Measurements from ENCODE around the gene FBXO41. TPM values are rescaled to one million over a fixed set of nuclear protein-coding genes. Genes with fewer than 3 reads are reported as not detected.

FBXO41 gene, protein sequence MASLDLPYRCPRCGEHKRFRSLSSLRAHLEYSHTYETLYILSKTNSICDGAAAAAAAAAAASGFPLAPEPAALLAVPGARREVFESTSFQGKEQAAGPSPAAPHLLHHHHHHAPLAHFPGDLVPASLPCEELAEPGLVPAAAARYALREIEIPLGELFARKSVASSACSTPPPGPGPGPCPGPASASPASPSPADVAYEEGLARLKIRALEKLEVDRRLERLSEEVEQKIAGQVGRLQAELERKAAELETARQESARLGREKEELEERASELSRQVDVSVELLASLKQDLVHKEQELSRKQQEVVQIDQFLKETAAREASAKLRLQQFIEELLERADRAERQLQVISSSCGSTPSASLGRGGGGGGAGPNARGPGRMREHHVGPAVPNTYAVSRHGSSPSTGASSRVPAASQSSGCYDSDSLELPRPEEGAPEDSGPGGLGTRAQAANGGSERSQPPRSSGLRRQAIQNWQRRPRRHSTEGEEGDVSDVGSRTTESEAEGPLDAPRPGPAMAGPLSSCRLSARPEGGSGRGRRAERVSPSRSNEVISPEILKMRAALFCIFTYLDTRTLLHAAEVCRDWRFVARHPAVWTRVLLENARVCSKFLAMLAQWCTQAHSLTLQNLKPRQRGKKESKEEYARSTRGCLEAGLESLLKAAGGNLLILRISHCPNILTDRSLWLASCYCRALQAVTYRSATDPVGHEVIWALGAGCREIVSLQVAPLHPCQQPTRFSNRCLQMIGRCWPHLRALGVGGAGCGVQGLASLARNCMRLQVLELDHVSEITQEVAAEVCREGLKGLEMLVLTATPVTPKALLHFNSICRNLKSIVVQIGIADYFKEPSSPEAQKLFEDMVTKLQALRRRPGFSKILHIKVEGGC
- total RNA-seq = 10 to 100 TPM; 11.5 to 16.4 (median 13.8) TPM
- total RNA-seq (2013) = 7.4 TPM

- Histone ChIP-seq H3K4me3 (ENCODE audit: low read length) (peak within 1 kb of the TSS; percentile 63), H3K27ac (ENCODE audit: low read length) (peak within 1 kb of the TSS; percentile 57), H3K4me1 (ENCODE audit: control insufficient read depth, insufficient read depth, low read length) (peaks cover 22% of the 10 kb centered on the region), H3K36me3 (ENCODE audit: control insufficient read depth, insufficient read depth, low read length) (no peaks in the 10 kb centered on the region), H3K9me3 (ENCODE audit: control insufficient read depth, insufficient read depth, low read length) (no peaks in the 10 kb centered on the region), H3K27me3 (ENCODE audit: control insufficient read depth, insufficient read depth, low read length) (peaks cover 2% of the 10 kb centered on the region)
- H3K4me3 Mint-ChIP-seq = peak within 1 kb of the TSS; percentile 78
- intact Hi-C loops (cut with micrococcal nuclease) = loop anchor here (1.0 kb wide), 1 partner anchor 9 kb away; the partner anchor contains the start of gene EGR4
- peaks cover 12 to 22% of the 10 kb centered on the region in 2 donors for H3K4me1 Mint-ChIP-seq
- no peaks in the 10 kb centered on the region for H3K36me3 Mint-ChIP-seq
- no peaks in the 10 kb centered on the region for H3K9me3 Mint-ChIP-seq
- H3K27me3 Mint-ChIP-seq (ENCODE audit: low read depth in 2 of 2) = peaks cover 16 to 18% of the 10 kb centered on the region in 2 donors
- under 1% methylated on average over 66 of the region's 69 CpGs for WGBS (ENCODE audit: insufficient coverage)
- peak within 1 kb of the TSS in 1 of 2 donors; percentile 16 for H3K27ac Mint-ChIP-seq
- DNase-seq = peak; percentile 39 to 81
- peak; percentile 77 to 86 (median 83) for ATAC-seq
- TF ChIP-seq CTCF (IDR thresholded peaks at IDR 0.05) = no peak
Measured at GRCh38 chr2:73284296-73285158, at the start of gene FBXO41. FBXO41 (minus strand) TSS chr2:73284478; CDS start chr2:73269630, 14,848 bp downstream.

- no peak overlapping the region for H3K4me3 Mint-ChIP-seq
- intact Hi-C loops (cut with micrococcal nuclease) = no loop called here
- no CpG with 5 or more reads among the region's 2 CpGs for WGBS (ENCODE audit: insufficient coverage)
Measured at GRCh38 chr2:73334045-73334444, 49.8 kb upstream of the FBXO41 start.

GRCh38 chr2:73333564-73333963 lies 49.3 kb upstream of the FBXO41 start:
- intact Hi-C loops (cut with micrococcal nuclease) = no loop called here
- peaks cover 5 to 6% of the 10 kb centered on the region in 2 donors for H3K4me1 Mint-ChIP-seq
- peaks cover 16% of the 10 kb centered on the region for H3K36me3 Mint-ChIP-seq
- peaks cover 0 to 5% of the 10 kb centered on the region in 2 donors for H3K9me3 Mint-ChIP-seq
- no peak for TF ChIP-seq CTCF (IDR thresholded peaks at IDR 0.05)
- no peak overlapping the region for H3K27ac Mint-ChIP-seq
- Histone ChIP-seq H3K36me3 (ENCODE audit: control insufficient read depth, insufficient read depth, low read length) (no peaks in the 10 kb centered on the region), H3K27me3 (ENCODE audit: control insufficient read depth, insufficient read depth, low read length) (no peaks in the 10 kb centered on the region), H3K4me3 (ENCODE audit: low read length) (no peak overlapping the region), H3K4me1 (ENCODE audit: control insufficient read depth, insufficient read depth, low read length) (no peaks in the 10 kb centered on the region), H3K27ac (ENCODE audit: low read length) (no peak overlapping the region), H3K9me3 (ENCODE audit: control insufficient read depth, insufficient read depth, low read length) (peaks cover 3% of the 10 kb centered on the region)
- H3K4me3 Mint-ChIP-seq = no peak overlapping the region
- ATAC-seq (no peak), DNase-seq (no peak)
- peaks cover 11 to 64% of the 10 kb centered on the region in 2 donors for H3K27me3 Mint-ChIP-seq (ENCODE audit: low read depth in 2 of 2)

More at GRCh38 chr2:73334045-73334444, 49.8 kb upstream of the FBXO41 start:
- peaks cover 0 to 5% of the 10 kb centered on the region in 2 donors for H3K9me3 Mint-ChIP-seq
- DNase-seq (no peak), ATAC-seq (no peak)
- peaks cover 8 to 59% of the 10 kb centered on the region in 2 donors for H3K27me3 Mint-ChIP-seq (ENCODE audit: low read depth in 2 of 2)
- peaks cover 16% of the 10 kb centered on the region for H3K36me3 Mint-ChIP-seq
- H3K4me1 ChIP-seq (ENCODE audit: control insufficient read depth, insufficient read depth, low read length) = no peaks in the 10 kb centered on the region
- H3K27ac Mint-ChIP-seq = no peak overlapping the region
- peaks cover 5 to 6% of the 10 kb centered on the region in 2 donors for H3K4me1 Mint-ChIP-seq
- no peaks in the 10 kb centered on the region for H3K27me3 ChIP-seq (ENCODE audit: control insufficient read depth, insufficient read depth, low read length)
- no peak for TF ChIP-seq CTCF (IDR thresholded peaks at IDR 0.05)
- H3K27ac ChIP-seq (ENCODE audit: low read length) = no peak overlapping the region
- H3K36me3 ChIP-seq (ENCODE audit: control insufficient read depth, insufficient read depth, low read length) = no peaks in the 10 kb centered on the region
- H3K4me3 ChIP-seq (ENCODE audit: low read length) = no peak overlapping the region
- H3K9me3 ChIP-seq (ENCODE audit: control insufficient read depth, insufficient read depth, low read length) = peaks cover 3% of the 10 kb centered on the region
